ENCODE data around the gene ALKBH5.

- TF ChIP-seq CTCF (conservative IDR thresholded peaks at IDR 0.05; ENCODE audit: low read depth, low read length) (no peak), EZH2 (IDR thresholded peaks at IDR 0.05; ENCODE audit: borderline replicate concordance, low read depth, low read length, poor library complexity, severe bottlenecking) (no peak)
Observed at GRCh38 chr17:18182978-18183333, 672 bp upstream of the ALKBH5 start.

Measured in A673 (cell line).